Spleen (tissue), 11 donors: ENCODE measurements around the gene STAP2. TPM values are rescaled to one million over a fixed set of nuclear protein-coding genes. Genes with fewer than 3 reads are reported as not detected.
A peak's percentile ranks its signal among the peaks of the same experiment; 100 is the strongest.

Experiments used
- DNase-seq: peaks from one replicate; pipeline ENCODE4 v3.0.0-alpha.2; 2020
- H3K27ac ChIP-seq, 8 donors: fragments of 200-600 bp; sonication (generic) in 7 of 8; 1 replicate in 4 of 8; 2 replicates in 4 of 8; pipeline versions ENCODE4 v1.5.0 to v1.8.0; 2016 to 2021; ENCODE audit warnings: inconsistent platforms in 4 of 8, mild to moderate bottlenecking in 4 of 8, moderate library complexity in 1 of 8
- H3K27me3 ChIP-seq, 7 donors: fragments of 200-600 bp; sonication (generic) in 6 of 7; replicated peaks in 1 of 7; 1 replicate in 4 of 7; 2 replicates in 3 of 7; pipeline versions ENCODE4 v1.5.0 to v1.8.0; 2016 to 2021; ENCODE audit warnings: inconsistent platforms in 3 of 7, mild to moderate bottlenecking in 1 of 7
- H3K36me3 ChIP-seq, 6 donors: fragments of 200-600 bp; sonication (generic) in 5 of 6; 1 replicate in 4 of 6; 2 replicates in 2 of 6; pipeline versions ENCODE4 v1.5.0 to v1.8.0; 2016 to 2021; ENCODE audit warnings: inconsistent platforms in 2 of 6
- H3K4me1 ChIP-seq, 6 donors: fragments of 200-600 bp; sonication (generic) in 5 of 6; 1 replicate in 3 of 6; 2 replicates in 3 of 6; pipeline versions ENCODE4 v1.5.0 to v1.8.0; 2016 to 2021; ENCODE audit warnings: inconsistent platforms in 3 of 6
- H3K4me3 ChIP-seq, 8 donors: fragments of 200-600 bp; sonication (generic) in 7 of 8; 1 replicate in 4 of 8; 2 replicates in 4 of 8; pipeline versions ENCODE4 v1.5.0 to v1.8.0; 2016 to 2021; ENCODE audit warnings: inconsistent platforms in 4 of 8, mild to moderate bottlenecking in 4 of 8, moderate library complexity in 2 of 8
- H3K9me3 ChIP-seq, 8 donors: fragments of 200-600 bp; sonication (generic) in 7 of 8; 1 replicate in 4 of 8; 2 replicates in 4 of 8; pipeline versions ENCODE4 v1.5.0 to v1.8.0; 2016 to 2021; ENCODE audit warnings: inconsistent platforms in 4 of 8
- POLR2A ChIP-seq, 3 donors: fragments of 450-650 bp; IDR thresholded peaks; one replicate each; pipeline ENCODE4 v1.5.1; 2017; ENCODE audit warnings: antibody characterized with exemption in 3 of 3, mild to moderate bottlenecking in 1 of 3
- POLR2AphosphoS5 ChIP-seq, 3 donors: sonication (generic); formaldehyde crosslinking; IDR thresholded peaks; one replicate each; pipeline ENCODE4 v1.5.1; 2017; ENCODE audit warnings: antibody characterized with exemption in 3 of 3
- WGBS, 5 donors: extraction: QIAGEN DNeasy Blood & Tissue Kit in 3 of 5; methylation state at CpG; one replicate each; pipeline versions ENCODE4 v1.1.5 to v1.1.7; 2013 to 2018; 5-methylcytosine and 5-hydroxymethylcytosine counted together
- intact Hi-C: fragments of 100-400 bp; cut with DNase I; formaldehyde crosslinking; loops from one replicate; pipeline ENCODE4 v1.15.0; 2023; ENCODE audit warnings: low total_unique reads
- polyA plus RNA-seq, 3 donors: library from polyadenylated mRNA; stranded (reverse); fragments of 200-250 nt; gene quantifications; one replicate each; pipeline ENCODE4 v1.2.1, GENCODE V29; 2013
- total RNA-seq, 7 donors: library from RNA; depleted of rRNA in 3 of 7; stranded (reverse); fragments of >200 nt in 3 of 7; fragmentation: NEBNext Ultra II Directional in 4 of 7; extraction: Animal tissue kit (Norgen Biotek cat#: 25700) in 4 of 7; gene quantifications; one replicate each; pipeline versions ENCODE4 v1.1.0 to v1.2.1, GENCODE V29; 2016 to 2021
- TF ChIP-seq, protein P1 (sequence below), 11 experiments: fragments of 200-600 bp in 7 of 11; fragments of 450-650 bp in 4 of 11; sonication (generic) in 4 of 11; IDR thresholded peaks in 8 of 11; conservative IDR thresholded peaks in 3 of 11; 1 replicate in 7 of 11; 2 replicates in 4 of 11; pipeline versions ENCODE4 v1.4.0 to v1.8.0; 2016 to 2021; ENCODE audit warnings: antibody characterized with exemption in 11 of 11, inconsistent platforms in 4 of 11, mild to moderate bottlenecking in 1 of 11
- donor health status: healthy with polysubstance abuse.
- donor health status: DM: no; HTN: no; CAD: no; lungs with moderate emphysema.
- donor health status: DM: no; HTN: no; CAD: no.
- donor health status: Bipolar disorder and iron deficiency.
- donor health status: healthy.
- donor health status: DM: no; HTN: no; CAD: no.
- donor health status: DM: yes; HTN: yes; CAD: no.

Gene STAP2
- total and polyA plus RNA-seq, 10 donors: 0.79 to 5.1 (median 2.1) TPM; not detected in 1

DNA sequence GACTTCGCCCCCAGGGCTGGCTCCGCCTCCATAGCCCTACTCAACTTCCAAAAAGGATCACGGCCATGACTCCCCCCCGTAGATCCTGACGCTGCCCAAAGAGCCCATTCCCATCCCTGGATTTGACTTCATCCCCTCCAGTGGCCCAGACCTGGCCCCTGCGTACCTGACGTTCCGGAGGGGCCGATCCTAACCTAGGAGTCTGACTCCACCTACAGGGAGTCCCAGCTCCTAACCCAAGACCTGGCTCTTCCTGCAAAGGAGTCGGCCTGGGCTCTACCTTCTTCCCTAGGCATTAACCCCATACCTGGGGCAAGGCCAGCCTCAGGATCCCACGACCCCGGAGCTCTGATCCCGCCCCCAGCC is 10.8 kb downstream of the STAP2 start:
- peak overlapping the region; percentile 7 to 66 (median 33) for H3K4me3 ChIP-seq
- peaks cover 0 to 38% (median 11%) of the 10 kb centered on the region in 7 donors for H3K27me3 ChIP-seq
- WGBS, 5 donors: 5 to 31% (median 15%) methylated on average over 11 to 13 of the region's 13 CpGs
- peaks cover 0 to under 1% (median 0%) of the 10 kb centered on the region in 8 donors for H3K9me3 ChIP-seq
- H3K27ac ChIP-seq: peak overlapping the region in 3 of 8 donors; percentile 46 to 58 (median 54)
- TF ChIP-seq POLR2A (IDR thresholded peaks at IDR 0.05) (no peak), POLR2AphosphoS5 (IDR thresholded peaks at IDR 0.05) (no peak)
- TF ChIP-seq, protein P1, sequence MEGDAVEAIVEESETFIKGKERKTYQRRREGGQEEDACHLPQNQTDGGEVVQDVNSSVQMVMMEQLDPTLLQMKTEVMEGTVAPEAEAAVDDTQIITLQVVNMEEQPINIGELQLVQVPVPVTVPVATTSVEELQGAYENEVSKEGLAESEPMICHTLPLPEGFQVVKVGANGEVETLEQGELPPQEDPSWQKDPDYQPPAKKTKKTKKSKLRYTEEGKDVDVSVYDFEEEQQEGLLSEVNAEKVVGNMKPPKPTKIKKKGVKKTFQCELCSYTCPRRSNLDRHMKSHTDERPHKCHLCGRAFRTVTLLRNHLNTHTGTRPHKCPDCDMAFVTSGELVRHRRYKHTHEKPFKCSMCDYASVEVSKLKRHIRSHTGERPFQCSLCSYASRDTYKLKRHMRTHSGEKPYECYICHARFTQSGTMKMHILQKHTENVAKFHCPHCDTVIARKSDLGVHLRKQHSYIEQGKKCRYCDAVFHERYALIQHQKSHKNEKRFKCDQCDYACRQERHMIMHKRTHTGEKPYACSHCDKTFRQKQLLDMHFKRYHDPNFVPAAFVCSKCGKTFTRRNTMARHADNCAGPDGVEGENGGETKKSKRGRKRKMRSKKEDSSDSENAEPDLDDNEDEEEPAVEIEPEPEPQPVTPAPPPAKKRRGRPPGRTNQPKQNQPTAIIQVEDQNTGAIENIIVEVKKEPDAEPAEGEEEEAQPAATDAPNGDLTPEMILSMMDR (IDR thresholded peaks at IDR 0.05 in 8 of 11, conservative IDR thresholded peaks at IDR 0.05 in 3 of 11): no peak
- no peaks in the 10 kb centered on the region for H3K36me3 ChIP-seq
- H3K4me1 ChIP-seq: peaks cover 3 to 30% (median 25%) of the 10 kb centered on the region in 6 donors
- DNase-seq: no peak
- intact Hi-C loops: no loop called here

DNA sequence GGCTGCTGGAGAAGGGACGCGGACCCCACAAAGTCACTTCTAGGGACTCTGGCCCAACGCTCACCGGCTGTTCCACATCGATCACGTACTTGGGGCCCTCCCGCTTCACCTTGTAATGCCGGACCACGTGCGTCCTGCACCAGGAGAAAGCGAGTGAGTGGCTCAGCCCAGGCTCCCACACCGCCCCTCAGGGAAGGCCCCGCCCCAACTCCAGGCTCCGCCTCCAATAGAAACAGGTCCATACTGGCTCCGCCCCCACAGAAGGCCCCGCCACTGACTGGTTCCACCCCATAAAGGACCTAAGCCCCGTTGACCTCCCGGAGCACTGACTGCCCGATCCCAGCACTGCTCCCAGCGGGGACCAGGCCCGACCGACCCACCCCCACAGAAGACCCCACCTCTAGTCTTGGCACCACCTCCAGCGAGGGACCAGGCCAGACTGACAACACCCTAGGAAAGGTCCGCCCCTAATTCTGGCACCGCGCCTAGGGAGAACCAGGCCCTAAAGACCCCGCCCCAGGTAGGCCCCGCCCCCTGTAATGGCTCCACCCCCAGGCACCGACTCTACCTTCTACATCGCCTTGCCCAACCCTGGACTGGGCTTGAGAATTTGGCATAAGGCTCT is 11.3 kb downstream of the STAP2 start:
- TF ChIP-seq, protein P1 (IDR thresholded peaks at IDR 0.05 in 8 of 11, conservative IDR thresholded peaks at IDR 0.05 in 3 of 11): no peak
- TF ChIP-seq POLR2A (IDR thresholded peaks at IDR 0.05) (no peak), POLR2AphosphoS5 (IDR thresholded peaks at IDR 0.05) (no peak)
- Histone ChIP-seq H3K36me3 (no peaks in the 10 kb centered on the region), H3K27ac (peak overlapping the region in 3 of 8 donors; percentile 46 to 58 (median 54)), H3K4me3 (peak overlapping the region; percentile 7 to 66 (median 33)), H3K4me1 (peaks cover 3 to 30% (median 25%) of the 10 kb centered on the region in 6 donors), H3K9me3 (peaks cover 0 to 6% (median 1%) of the 10 kb centered on the region in 8 donors), H3K27me3 (peaks cover 0 to 38% (median 11%) of the 10 kb centered on the region in 7 donors)
- DNase-seq: peak; percentile 89
- intact Hi-C loops: no loop called here
- WGBS, 5 donors: 5 to 17% (median 6%) methylated on average over 14 to 30 of the region's 30 CpGs

DNA sequence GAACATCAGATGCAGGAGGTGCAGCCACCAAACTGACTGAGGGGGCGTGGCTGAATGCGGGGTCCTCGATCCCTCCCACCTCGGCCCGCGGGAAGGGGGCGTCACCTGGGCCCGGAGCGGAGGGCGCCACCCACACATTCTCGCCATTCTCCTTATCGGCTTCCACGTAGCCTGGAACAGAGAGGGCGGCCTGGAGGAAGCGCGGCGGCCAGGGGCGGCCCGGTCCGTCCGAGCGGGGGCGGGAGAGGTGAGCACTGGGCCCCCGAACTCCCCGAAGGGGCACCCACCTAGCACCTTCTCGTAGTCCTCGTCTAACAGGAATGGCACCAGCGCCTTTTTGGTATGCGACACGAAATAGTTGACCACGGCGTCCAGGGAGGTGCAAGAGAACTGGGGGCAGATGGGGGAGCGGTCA is 11.8 kb downstream of the STAP2 start:
- intact Hi-C loops: no loop called here
- 2 to 11% (median 5%) methylated on average over 18 to 33 of the region's 33 CpGs for WGBS, 5 donors

More for the DNA sequence above, 11.8 kb downstream of the STAP2 start:
- H3K27ac ChIP-seq: peak overlapping the region in 1 of 8 donors; percentile 58
- peak; percentile 78 for DNase-seq
- H3K9me3 ChIP-seq: peaks cover 0 to 11% (median 3%) of the 10 kb centered on the region in 8 donors
- H3K36me3 ChIP-seq: no peaks in the 10 kb centered on the region
- H3K27me3 ChIP-seq: peaks cover 0 to 38% (median 11%) of the 10 kb centered on the region in 7 donors
- peak overlapping the region in 6 of 8 donors; percentile 27 to 66 (median 36) for H3K4me3 ChIP-seq
- TF ChIP-seq POLR2AphosphoS5 (IDR thresholded peaks at IDR 0.05): no peak
- TF ChIP-seq, protein P1 (IDR thresholded peaks at IDR 0.05 in 8 of 11, conservative IDR thresholded peaks at IDR 0.05 in 3 of 11): no peak
- peaks cover 3 to 30% (median 25%) of the 10 kb centered on the region in 6 donors for H3K4me1 ChIP-seq
